NCI-H748 (cell line): Measurements from ENCODE around the gene ZNF83.
"Not testable (repeated sequence)": the region's sequence is repeated elsewhere in the genome, so short reads cannot be mapped to it uniquely, and the experiment has no call there.

ENCODE experiments used
- DNase-seq: peaks from one replicate; lab custom pipeline; 2025; ENCODE audit not compliant: unreplicated experiment; lab: John Stamatoyannopoulos, UW

Gene ZNF83

DNA sequence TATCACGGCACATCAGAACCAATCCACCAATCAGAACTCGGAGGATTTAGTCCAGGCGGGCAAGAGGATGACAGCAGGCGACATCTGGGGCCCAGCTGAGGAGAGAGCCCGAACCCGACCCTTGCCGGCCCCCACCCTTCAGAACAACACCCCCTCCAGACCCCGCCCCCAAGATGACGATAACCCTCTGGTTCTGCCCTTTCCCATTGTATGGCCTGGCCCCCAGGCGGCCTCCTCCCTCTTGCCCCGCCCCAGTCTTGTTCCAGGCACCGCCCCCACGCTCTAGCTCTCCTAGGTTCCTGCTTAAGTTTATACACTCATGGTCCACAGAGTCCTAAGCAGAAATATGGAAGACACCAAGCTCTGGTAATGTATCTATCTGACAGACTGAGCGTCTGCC, 2.8 kb upstream of the ZNF83 start:
- no peak for DNase-seq

DNA sequence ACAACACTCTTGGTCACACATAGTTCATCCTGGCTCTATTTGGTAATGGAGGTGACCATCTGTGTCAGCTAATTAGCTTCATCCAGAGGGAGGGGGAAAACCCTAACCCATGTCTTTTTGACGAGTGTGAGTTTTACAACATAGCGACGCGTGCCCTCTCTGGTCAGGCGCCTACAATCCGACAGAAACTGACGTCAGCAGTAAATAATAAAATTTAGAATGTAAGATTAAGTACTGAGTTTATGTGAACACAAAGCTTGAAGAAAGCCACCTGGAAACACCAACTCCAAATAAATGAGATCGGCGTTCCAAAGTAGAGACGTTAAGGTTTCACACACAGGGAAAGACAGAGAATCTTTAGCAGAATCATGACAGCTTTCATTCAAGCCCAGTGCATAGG, 1.8 kb upstream of the ZNF83 start:
- no peak for DNase-seq

DNA sequence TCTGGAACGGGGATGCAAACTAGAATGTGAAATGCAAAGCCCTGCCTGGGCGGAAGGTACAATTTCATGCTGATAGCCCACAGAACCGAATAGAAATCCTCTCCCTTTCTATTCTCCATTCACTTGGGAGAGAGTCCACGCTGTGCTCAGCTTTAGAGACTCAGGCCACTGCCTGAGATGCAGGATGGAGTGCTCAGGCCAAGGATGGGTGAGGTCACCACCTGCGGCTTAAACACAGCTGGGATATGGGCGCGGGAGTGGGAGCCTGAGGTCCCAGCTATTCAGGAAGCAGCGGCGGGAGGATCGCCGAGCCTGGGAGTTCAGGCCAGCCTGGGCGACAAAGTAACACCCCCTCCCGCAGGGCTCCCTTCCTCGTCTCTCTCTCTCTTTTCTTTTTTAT, 446 bp upstream of the ZNF83 start:
- DNase-seq = peak; percentile 68

DNA sequence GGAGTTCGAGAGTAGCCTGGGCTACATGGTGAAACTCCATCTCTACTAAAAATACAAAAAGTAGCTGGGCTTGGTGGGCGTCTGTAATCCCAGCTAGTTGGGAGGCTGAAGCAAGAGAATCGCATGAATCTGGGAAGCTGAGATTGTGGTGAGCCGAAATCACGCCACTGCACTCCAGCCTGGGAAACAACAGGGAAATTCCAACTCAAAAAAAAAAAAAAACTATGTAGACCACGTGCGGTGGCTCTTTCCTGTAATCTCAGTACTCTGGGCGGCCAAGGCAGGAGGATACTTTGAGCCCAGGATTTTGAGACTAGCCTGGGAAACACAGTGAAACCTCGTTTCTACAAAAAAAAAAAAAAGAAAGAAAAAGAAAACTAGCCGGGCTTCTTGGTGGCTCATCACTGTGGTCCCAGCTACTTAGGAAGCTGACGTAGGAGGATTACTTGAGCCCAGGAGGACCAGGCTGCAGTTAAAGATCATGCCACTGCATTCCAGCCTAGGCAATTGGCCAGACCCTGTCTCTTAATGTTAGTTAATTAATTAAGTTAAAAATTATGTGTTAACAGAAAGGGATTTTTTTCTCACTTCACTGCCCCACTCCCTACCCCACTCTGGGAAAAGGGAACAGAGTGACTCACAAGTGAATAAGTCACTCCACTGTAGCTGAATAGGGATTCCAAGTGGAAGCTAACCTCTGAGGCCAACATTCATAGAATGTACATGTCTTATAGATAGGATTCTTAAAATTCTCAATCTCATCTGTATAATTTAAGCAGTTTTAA, 2.2 kb downstream of the ZNF83 start:
- DNase-seq = no peak

DNA sequence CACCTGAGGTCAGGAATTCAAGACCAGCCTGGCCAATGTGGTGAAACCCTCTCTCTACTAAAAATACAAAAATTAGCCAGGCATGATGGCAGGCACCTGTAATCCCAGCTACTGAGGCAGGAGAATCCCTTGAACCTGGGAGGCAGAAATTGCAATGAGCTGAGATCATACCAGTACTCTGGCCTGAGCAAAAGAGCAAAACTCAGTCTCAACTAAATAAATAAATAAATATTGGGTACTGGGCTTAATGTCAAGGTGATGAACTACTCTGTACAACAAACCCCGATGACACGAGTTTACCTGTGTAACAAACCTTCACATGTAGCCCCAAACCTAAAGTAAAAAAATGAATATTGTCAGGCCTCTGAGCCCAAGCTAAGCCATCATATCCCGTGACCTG, 10.7 kb downstream of the ZNF83 start:
- DNase-seq = not testable (repeated sequence)

DNA sequence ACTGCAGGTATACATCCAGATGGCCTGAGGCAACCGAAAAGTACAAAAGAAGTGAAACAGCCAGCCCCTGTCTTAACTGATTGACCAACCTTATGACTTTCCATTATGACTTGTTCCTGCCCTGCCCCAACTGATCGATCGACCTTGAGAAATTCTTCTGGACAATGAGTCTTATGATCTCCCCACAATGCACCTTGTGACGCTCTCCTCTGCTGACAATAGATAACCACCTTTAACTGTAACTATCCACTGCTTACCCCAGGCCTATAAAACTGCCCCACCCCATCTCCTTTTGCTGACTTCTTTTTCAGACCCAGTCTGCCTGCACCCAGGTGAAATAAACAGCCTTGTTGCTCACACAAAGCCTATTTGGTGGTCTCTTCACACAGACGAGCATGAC, 11.2 kb downstream of the ZNF83 start:
- no peak for DNase-seq

DNA sequence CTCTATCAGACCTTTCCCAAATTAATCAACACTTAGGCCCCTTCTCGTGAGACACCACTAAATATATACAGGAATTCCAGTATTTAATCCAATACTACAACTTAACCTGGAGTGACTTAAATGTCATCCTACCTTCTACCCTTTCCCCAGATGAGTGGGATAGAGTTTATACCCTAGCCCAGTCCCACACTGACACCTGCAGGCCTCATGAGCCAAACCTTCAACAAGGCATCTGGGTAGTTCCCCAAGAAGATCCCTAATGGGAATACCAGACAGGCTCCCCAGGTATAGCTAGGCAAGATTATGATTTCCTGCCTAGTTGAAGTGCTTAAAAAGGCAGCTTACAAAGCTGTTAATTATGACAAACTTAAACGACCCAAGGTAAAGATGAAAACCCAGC, 15.9 kb downstream of the ZNF83 start:
- DNase-seq = no peak

DNA sequence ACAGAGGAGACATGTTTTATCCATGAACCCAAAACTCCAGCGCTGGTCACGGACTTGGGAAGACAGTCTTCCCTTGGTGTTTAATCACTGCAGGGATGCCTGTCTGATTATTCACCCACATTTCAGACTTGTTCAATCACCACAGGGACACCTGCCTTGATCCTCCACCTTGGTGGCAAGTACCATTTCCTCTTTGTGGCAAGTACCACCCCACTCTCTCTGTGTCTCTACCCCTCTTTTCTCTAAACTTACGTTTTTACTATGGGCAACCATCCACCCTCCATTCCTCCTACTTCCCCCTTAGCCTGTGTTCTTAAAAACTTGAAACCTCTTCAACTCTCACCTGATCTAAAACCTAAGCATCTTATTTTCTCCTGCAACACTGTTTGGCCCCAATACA, 16.8 kb downstream of the ZNF83 start:
- DNase-seq = no peak

DNA sequence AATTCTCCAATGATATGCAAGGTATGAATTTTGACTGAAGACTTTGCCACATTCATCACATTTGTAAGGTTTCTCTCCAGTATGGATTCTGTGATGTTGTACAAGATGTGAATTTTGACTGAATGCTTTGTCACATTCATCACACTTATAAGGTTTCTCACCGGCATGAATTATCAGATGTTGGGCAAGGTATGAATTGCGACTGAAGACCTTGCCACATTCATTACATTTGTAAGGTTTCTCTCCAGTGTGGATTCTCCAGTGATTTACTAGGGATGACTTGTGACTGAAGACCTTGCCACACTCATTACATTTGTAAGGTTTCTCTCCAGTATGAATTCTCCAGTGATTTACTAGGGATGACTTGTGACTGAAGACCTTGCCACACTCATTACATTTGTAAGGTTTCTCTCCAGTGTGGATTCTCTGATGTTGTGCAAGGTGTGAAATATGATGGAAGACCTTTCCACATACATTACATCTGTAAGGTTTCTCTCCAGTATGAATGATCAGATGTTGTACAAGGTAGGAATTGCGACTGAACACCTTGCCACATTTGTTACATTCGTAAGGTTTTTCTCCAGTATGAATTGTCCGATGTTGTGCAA, 24.8 kb downstream of the ZNF83 start:
- no peak for DNase-seq

DNA sequence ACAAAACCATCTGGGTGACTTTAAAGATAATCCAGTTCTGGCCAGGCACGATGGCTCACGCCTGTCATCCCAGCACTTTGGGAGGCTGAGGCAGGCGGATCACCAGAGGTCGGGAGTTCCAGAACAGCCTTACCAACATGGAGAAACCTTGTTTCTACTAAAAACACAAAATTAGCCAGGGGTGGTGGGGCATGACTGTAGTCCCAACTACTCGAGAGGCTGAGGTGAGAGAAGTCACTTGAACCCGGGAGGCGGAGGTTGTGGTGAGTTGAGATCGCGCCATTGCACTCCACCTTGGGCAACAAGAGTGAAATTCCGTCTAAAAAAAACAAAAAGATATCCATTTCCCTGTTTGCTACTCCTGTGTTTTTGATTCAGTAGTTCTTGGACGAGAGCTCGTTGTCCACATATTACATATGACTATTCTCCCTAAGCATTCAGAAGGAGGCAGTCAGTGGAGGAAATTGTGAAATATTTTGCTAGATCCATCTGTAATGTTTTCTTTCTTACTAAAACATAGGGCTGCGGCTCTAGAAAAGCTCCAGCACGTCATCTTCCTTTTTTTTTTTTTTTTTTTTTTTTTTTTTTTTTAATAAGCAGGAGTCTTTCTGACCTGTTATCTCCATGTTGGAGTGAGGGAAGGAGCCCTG, 34.5 kb downstream of the ZNF83 start:
- no peak for DNase-seq

DNA sequence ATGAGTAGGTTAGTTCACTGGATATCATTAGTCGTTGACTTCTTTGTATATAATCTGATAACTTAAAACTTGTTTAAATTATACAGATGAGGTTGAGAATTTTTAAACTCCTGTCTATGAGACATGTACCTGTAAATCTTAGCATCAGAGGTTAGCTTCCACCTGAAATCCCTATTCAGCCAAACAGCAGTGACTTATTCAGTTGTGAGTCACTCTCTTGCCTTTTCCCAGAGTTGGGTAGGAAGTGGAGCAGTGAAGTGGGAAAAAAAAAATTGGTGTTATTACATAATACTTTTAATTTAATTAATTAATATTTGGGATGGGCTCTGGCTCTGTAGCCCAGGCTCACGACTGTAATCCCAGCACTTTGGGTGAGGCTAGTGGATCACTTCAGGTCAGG, 35.2 kb downstream of the ZNF83 start:
- no peak for DNase-seq

DNA sequence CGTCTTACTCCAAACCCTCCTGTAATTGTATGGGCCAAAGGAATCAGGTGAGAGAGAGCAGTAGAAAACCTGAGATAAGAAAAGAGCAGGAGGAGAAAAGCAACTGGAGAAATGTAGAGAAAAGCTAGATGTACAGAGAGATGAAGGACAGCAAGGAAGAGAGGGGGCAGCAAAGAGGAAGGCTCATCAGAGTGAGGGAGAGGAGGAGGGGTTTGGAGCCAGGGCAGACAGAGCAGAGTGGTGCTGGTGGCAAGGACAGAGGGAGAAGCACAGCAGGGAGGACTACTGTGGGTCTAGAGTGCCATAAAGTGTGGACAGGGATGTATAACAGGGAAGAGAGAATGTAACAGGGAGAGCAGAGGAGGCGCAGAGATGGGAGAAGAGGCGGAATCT, 36.2 kb downstream of the ZNF83 start:
- peak; percentile 44 for DNase-seq

DNA sequence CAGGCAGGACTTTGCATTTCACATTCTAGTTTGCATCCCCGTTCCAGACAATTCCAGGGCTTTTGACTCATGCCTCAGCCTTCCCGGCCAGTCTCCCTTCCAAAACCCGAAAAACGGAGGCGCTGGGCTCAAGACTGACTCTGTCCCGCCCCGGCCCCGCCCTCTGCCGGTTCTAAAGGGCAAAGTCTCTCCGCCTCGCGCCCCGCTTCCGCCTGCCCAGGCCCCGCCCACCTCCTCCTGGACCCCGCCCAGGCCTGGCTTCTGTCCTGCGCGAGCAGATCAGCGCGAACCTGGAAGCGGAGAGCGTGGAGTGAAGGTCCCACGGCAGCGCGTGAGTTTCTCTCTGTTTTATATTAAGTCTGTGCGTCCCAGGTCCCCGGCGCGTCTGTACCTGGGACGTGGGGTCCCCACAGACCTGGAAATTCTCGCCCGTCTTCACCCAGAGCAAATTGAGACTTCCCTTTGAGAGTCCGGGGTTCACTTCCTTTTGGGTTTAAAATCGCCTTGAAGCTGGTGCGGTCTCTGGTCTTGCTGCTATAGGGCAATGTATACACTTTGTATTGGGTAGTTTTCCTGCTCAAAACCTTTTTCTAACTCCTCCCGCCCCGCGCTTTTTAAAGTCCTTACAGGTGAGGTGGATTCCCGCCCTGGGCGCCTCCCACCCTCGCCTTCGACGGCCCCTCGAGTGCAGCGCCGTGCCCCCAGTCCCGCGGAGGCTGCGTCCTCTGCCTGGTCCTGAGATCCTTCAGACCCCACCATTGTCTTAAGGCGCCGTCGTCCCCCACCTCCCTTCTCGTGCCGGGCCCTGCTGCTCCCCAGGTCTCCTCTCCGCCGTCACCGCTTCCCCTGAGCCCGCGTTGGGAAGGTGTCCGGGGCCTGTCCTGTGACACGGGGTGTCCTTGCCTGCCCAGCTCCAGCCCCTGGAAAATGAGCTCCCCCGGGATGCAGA, 36.9 kb downstream of the ZNF83 start:
- peak; percentile 91 for DNase-seq

DNA sequence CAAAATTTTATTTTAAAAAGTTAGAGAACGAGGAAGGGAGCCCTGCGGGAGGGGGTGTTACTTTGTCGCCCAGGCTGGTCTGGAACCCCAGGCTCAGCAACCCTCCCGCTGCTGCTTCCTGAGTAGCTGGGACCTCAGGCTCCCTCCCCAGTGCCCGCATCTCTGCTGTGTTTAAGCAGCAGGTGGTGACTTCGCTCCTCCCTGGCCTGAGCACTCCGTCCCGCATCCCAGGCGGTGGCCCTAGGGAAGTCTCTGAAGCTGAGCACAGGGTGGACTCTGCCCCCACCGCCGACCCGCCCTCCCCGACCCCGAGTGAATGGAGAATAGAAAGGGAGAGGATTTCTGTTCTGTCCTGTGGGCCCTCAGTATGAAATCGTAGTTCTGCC, 37.5 kb downstream of the ZNF83 start:
- DNase-seq = no peak

DNA sequence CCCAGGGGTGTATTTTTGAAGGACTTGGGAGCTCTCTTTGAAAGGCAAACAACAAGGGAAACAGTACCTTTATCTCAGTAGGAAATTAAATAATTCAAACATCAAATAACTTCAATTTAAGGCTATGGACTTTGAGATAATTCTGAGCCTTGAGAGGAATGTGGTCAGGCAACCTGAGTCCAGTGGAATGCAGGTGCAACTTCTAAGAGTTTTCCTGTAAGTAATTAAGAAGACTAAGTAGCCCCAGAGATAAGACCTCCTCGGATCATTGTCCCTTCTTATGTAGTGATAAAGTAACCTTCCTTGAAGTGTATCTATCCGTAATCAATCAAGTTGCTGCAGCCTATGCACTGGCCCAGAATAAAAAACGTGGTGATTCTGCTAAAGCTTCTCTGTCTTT, 38.9 kb downstream of the ZNF83 start:
- no peak for DNase-seq

DNA sequence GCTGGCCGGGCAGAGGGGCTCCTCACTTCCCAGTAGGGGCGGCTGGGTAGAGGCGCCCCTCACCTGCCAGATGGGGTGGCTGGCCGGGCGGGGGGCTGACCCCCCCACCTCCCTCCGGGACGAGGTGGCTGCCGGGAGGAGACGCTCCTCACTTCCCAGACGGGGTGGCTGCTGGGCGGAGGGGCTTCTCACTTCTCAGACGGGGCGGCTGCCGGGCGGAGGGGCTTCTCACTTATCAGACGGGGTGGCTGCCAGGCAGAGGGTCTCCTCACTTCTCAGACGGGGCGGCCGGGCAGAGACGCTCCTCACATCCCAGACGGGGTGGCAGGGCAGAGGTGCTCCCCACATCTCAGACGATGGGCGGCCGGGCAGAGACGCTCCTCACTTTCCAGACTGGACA, 44.7 kb downstream of the ZNF83 start:
- DNase-seq = not testable (repeated sequence)

DNA sequence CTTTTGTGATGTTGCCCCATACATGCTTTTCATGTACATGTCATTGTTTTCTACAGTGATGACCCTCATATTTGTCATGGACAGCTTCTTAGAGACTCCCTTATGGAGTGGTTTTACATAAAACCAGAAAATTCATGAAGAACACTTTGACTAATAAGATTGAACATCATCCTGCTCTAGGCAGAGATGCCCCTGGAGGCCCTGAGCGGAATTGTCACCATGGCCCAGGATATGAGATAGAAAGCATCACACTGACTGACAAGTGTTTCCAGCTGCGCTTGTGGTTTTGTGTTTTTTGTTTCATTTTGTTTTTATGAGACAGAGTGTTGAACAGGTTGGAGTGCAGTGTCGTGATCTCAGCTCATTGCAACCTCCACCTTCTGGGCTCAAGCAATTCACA, 45.9 kb downstream of the ZNF83 start:
- DNase-seq = no peak

DNA sequence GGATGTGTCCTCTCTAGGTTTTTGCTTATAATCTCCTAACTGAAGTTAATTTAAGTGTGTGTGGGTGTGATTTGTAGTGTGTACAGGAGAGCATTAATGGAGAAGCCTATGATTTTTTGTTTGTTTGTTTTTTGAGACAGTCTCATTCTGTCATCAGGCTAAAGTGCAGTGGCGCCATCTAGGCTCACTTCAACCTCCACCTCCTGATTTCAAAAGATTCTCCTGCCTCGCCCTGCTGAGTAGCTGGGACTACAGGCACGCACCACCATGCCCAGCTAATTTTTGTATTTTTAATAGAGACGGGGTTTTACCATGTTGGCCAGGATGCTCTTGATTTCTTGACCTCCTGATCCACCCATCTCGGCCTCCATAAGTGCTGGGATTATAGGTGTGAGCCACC, 47.4 kb downstream of the ZNF83 start:
- no peak for DNase-seq

DNA sequence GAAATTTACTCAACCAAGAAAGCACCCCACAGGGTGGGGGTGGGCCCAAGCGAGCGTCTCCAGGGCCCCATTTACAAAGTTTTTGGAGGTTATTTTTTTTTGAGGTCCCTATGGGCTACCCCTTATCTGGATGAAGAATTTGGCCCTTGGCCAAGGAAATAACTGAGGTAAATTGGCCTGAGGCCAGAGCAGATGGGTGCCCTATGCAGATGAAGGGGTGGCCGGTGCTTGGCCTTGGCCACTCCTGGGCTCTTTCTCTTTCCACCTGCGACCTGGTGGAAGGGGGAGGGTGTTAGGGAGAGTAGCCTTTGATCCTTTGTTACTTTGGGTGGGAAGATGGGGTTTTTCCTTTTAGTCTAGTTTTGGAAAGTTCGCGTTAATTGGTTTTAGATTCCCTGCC, 52.6 kb downstream of the ZNF83 start:
- DNase-seq = no peak

DNA sequence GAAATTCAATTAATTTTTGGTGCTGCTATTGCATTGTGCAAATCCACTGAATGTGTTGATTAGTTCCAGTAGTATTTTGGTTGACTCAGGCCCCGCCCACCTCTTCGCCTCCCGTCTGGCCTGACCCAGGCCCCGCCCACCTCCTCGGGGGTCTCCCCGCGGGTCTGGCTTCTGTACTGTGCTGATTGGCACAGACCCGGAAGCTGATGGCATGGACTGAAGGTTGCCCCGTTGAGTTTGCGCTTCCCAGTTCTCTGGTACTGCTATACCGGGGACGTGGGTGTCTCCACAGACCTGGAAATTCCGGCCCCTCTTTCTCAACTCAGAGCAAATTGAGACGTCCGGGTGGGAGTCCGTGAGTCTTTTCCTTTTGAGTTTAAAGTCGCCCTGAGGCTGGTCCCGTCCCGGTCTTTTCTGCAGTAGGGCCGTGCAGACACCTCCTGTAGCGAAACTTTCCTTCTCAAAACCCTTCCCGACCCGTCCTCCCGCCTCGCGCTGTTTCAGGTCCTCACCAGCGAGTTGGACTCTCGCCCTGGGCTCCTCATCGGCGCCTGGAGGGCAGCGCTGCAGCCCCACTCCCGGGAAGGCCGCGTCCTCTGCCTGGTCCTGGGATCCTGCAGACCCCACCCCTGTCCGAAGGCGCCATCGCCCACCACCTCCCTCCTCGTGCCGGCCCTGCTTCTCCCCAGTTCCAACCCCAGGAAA, 53.3 kb downstream of the ZNF83 start:
- DNase-seq = no peak
